Ectodermal cell (in vitro differentiated cells): Measurements from ENCODE around the gene OPN4.

Experiments used
- H3K27ac ChIP-seq: 2 replicates; pipeline ENCODE4 v1.7.0; 2013; ENCODE audit warnings: mild to moderate bottlenecking, low read depth, low read length; ENCODE audit not compliant: insufficient read depth, poor library complexity, severe bottlenecking
- H3K27me3 ChIP-seq: 2 replicates; pipeline ENCODE4 v1.7.0; 2013; ENCODE audit warnings: mild to moderate bottlenecking, low read length; ENCODE audit not compliant: insufficient read depth, control insufficient read depth, poor library complexity, severe bottlenecking
- H3K36me3 ChIP-seq: one replicate; pipeline ENCODE4 v1.7.0; 2013; ENCODE audit warnings: low read length; ENCODE audit not compliant: control insufficient read depth, insufficient read depth
- H3K4me1 ChIP-seq: one replicate; pipeline ENCODE4 v1.7.0; 2013; ENCODE audit warnings: low read length; ENCODE audit not compliant: control insufficient read depth, insufficient read depth
- H3K4me3 ChIP-seq: 2 replicates; pipeline ENCODE4 v1.7.0; 2013; ENCODE audit warnings: low read depth, low read length, control low read depth; ENCODE audit not compliant: insufficient read depth
- H3K9me3 ChIP-seq: 2 replicates; pipeline ENCODE4 v1.7.0; 2013; ENCODE audit warnings: mild to moderate bottlenecking, low read length, moderate library complexity; ENCODE audit not compliant: control insufficient read depth
- whole genome bisulfite sequencing, 2 experiments: methylation state at CpG; one replicate each; pipeline ENCODE4 v1.1.7; 2013; ENCODE audit warnings: missing lambda C conversion rate in 2 of 2; 5-methylcytosine and 5-hydroxymethylcytosine counted together

Gene OPN4

GRCh38 chr10:86662186-86663045 is 8.1 kb downstream of the OPN4 start:
- 93% methylated on average over 19 of the region's 19 CpGs for WGBS, 2 experiments
- no peak overlapping the region for H3K27ac ChIP-seq
- H3K9me3 ChIP-seq, result no peaks in the 10 kb centered on the region
- H3K4me3 ChIP-seq, result no peak overlapping the region
- no peaks in the 10 kb centered on the region for H3K27me3 ChIP-seq
- no peaks in the 10 kb centered on the region for H3K36me3 ChIP-seq
- peaks cover 12% of the 10 kb centered on the region for H3K4me1 ChIP-seq

GRCh38 chr10:86663046-86663345 is 8.6 kb downstream of the OPN4 start:
- Histone ChIP-seq H3K4me1 (peaks cover 12% of the 10 kb centered on the region), H3K27ac (no peak overlapping the region), H3K9me3 (no peaks in the 10 kb centered on the region), H3K27me3 (no peaks in the 10 kb centered on the region), H3K4me3 (no peak overlapping the region), H3K36me3 (no peaks in the 10 kb centered on the region)
- 73 to 74% methylated on average over 8 of the region's 8 CpGs for WGBS, 2 experiments

- Histone ChIP-seq H3K4me3 (no peak overlapping the region), H3K36me3 (no peaks in the 10 kb centered on the region), H3K9me3 (no peaks in the 10 kb centered on the region), H3K27me3 (no peaks in the 10 kb centered on the region), H3K4me1 (peaks cover 19% of the 10 kb centered on the region), H3K27ac (no peak overlapping the region)
- WGBS, 2 experiments, result 93 to 96% methylated on average over 10 of the region's 10 CpGs
Measured at GRCh38 chr10:86663576-86664339, 9.4 kb downstream of the OPN4 start.

- 81% methylated on average over 13 of the region's 13 CpGs for WGBS, 2 experiments
- H3K4me3 ChIP-seq, result no peak overlapping the region
- no peaks in the 10 kb centered on the region for H3K36me3 ChIP-seq
- H3K4me1 ChIP-seq, result peaks cover 23% of the 10 kb centered on the region
- H3K9me3 ChIP-seq, result no peaks in the 10 kb centered on the region
- no peak overlapping the region for H3K27ac ChIP-seq
- H3K27me3 ChIP-seq, result no peaks in the 10 kb centered on the region
Measured at GRCh38 chr10:86664341-86665217, 10.2 kb downstream of the OPN4 start.

GRCh38 chr10:86665218-86665607 is 10.9 kb downstream of the OPN4 start:
- H3K27me3 ChIP-seq, result no peaks in the 10 kb centered on the region
- 90 to 91% methylated on average over 7 of the region's 7 CpGs for WGBS, 2 experiments
- H3K4me3 ChIP-seq, result no peak overlapping the region

GRCh38 chr10:86665868-86666267 is 11.5 kb downstream of the OPN4 start:
- no peaks in the 10 kb centered on the region for H3K36me3 ChIP-seq
- H3K9me3 ChIP-seq, result no peaks in the 10 kb centered on the region
- 84% methylated on average over 12 of the region's 12 CpGs for WGBS, 2 experiments
- no peak overlapping the region for H3K27ac ChIP-seq
- H3K27me3 ChIP-seq, result no peaks in the 10 kb centered on the region
- no peak overlapping the region for H3K4me3 ChIP-seq
- peaks cover 23% of the 10 kb centered on the region for H3K4me1 ChIP-seq

More at GRCh38 chr10:86665218-86665607, 10.9 kb downstream of the OPN4 start:
- H3K4me1 ChIP-seq, result peaks cover 23% of the 10 kb centered on the region
- no peak overlapping the region for H3K27ac ChIP-seq
- H3K36me3 ChIP-seq, result no peaks in the 10 kb centered on the region
- no peaks in the 10 kb centered on the region for H3K9me3 ChIP-seq

- Histone ChIP-seq H3K4me3 (no peak overlapping the region), H3K36me3 (no peaks in the 10 kb centered on the region), H3K9me3 (no peaks in the 10 kb centered on the region), H3K27ac (no peak overlapping the region), H3K4me1 (peaks cover 23% of the 10 kb centered on the region), H3K27me3 (no peaks in the 10 kb centered on the region)
- 87% methylated on average over 7 of the region's 7 CpGs for WGBS, 2 experiments
Measured at GRCh38 chr10:86666538-86666937, 12.2 kb downstream of the OPN4 start.

GRCh38 chr10:86667421-86668181 is 13.3 kb downstream of the OPN4 start:
- Histone ChIP-seq H3K27ac (no peak overlapping the region), H3K4me3 (no peak overlapping the region), H3K9me3 (no peaks in the 10 kb centered on the region), H3K27me3 (no peaks in the 10 kb centered on the region), H3K4me1 (peaks cover 25% of the 10 kb centered on the region), H3K36me3 (no peaks in the 10 kb centered on the region)
- 91 to 93% methylated on average over 10 of the region's 10 CpGs for WGBS, 2 experiments

GRCh38 chr10:86668297-86669165 is 14.2 kb downstream of the OPN4 start, which contains the start of gene LDB3:
TSS of gene LDB3 (plus strand) at chr10:86668511. CDS start at chr10:86668692, 181 bp downstream.
- Histone ChIP-seq H3K27me3 (no peaks in the 10 kb centered on the region), H3K4me3 (no peak within 1 kb of the TSS), H3K36me3 (no peaks in the 10 kb centered on the region), H3K9me3 (no peaks in the 10 kb centered on the region), H3K27ac (no peak within 1 kb of the TSS), H3K4me1 (peaks cover 34% of the 10 kb centered on the region)
- 57% methylated on average over 23 of the region's 23 CpGs for WGBS, 2 experiments
